Activated CD8-positive, alpha-beta memory T cell treated with anti-CD3 and anti-CD28 coated beads, Interleukin-2, amount 50 U/mL, for 4 hours (primary cell): Measurements from ENCODE around the gene PARN.
"Not testable (repeated sequence)": the region's sequence is repeated elsewhere in the genome, so short reads cannot be mapped to it uniquely, and the experiment has no call there.

Experiments
- DNase-seq: peaks from one replicate; pipeline ENCODE4 v3.0.0-alpha.2; 2020

The PARN gene

DNA sequence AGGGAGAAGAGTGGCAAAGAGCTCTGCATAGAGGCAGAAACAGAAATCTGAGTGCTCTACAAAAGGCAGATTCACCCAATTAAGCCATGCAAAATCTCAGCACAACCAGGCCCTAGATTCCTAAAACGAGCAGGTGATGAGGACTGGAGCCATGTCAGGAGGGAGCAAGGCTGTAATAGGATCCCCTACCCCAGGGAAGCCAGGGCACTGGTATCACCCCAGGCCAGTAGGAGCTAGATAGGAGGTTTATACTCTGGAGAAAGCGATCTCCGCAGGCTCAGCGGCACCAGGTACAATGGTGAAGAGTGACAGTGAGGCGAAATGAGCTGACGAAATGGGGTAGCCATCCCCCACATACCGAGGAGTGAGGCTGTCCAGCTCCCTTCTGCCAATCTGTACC is 171.5 kb downstream of the PARN start:
- DNase-seq = no peak

DNA sequence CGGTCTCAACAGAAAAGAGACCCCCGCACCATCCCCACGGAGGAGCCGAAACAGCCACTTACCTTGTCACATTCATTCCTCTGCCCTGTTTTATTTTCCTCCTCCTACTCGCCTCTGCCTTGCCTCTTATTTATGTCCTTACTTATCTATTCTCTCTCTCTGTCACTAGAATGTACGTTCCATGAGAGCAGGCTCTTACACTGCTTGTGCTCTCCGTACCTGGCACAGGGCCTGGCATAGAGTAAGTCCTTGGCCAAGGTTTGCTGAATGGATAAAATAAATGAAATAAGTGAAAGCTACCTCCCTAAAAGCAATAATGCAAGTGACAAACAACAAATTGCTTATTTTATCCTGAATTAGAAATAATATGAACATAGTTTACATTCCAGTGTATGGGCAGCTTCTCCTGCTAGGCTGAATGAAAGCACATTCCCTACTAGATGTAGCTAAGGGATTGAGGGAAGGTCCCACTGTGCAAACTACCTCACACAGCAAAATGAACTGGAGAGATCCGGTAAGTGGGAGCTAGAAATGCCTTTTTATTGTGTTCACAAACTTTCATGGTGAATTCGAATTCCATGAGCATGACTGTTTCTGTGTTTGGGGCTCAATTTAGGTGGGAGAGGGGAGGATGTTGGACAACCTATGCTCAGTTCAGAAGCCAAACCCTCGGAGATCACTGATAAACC is 173.1 kb downstream of the PARN start:
- DNase-seq = no peak

DNA sequence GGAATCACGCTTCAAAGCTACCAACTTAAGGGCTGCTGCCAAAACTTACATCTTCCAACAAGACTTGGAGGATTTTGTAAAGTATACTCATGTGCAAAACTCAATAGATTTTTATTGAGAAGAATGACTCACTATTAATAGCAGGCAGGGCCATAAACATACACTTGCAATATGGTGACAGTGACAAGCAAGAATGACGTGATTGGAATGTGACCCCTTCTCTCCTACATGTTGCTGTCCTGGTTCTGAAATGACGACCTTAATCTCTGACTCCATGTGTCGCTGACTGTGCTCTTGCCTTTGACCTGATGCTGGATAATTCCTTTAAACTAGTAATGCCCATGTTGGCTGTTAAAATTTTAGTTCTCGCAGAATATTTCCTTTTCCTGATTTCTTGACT is 174.5 kb downstream of the PARN start:
- DNase-seq = no peak

DNA sequence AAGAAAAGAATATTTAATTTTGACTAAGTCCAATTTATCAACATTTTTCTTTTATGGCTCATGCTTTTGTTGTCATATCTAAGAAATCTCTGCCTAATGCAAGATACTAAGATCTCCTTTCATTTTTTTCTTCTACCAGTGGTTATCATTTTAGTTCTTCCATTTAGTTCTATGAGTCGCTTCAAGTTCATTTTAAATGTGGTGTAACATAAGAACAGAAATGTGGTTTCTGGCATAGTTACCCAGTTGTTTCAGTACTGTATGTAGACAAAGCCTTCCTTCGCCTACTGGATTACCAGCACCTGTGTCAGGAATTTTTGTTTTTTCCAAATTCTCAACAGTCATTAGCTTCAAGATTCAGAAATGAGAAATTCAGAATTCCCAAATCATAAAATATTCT is 175.7 kb downstream of the PARN start:
- DNase-seq = no peak

DNA sequence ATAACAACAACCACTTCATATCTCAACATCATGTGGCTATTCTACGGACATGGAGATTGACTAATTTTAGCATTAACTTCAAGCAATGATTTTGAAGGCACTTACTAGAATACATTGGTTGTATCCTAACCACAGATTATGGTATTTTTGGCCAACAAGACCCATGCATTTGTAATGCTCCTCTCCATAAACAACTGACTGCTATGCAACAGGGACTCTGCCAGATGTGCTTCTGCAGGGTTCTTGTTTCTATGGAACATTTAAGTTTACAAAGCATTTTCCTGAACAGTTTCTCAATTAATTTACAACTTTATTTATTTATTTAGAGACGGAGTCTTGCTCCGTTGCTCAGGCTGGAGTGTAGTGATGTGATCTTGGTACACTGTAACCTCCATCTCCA is 178.0 kb downstream of the PARN start:
- no peak for DNase-seq

DNA sequence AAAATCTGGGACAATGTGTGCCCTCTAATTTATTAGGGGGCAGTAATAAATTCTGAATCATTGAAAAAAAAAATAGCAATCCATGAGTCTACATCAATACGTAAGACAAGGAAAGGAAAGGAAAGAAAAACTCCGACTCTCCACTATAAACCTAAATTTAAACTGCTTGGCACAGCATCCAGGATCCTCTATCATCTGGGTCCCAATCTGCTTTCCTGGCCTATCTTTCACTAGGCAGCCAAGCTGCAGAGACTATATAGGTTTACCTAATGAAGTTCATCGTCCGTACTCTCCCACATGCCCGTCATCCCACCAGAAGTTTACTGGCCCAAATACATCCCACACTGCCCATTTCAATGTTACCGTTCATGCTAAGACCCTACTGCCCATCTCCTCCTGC is 179.2 kb downstream of the PARN start:
- DNase-seq = no peak

DNA sequence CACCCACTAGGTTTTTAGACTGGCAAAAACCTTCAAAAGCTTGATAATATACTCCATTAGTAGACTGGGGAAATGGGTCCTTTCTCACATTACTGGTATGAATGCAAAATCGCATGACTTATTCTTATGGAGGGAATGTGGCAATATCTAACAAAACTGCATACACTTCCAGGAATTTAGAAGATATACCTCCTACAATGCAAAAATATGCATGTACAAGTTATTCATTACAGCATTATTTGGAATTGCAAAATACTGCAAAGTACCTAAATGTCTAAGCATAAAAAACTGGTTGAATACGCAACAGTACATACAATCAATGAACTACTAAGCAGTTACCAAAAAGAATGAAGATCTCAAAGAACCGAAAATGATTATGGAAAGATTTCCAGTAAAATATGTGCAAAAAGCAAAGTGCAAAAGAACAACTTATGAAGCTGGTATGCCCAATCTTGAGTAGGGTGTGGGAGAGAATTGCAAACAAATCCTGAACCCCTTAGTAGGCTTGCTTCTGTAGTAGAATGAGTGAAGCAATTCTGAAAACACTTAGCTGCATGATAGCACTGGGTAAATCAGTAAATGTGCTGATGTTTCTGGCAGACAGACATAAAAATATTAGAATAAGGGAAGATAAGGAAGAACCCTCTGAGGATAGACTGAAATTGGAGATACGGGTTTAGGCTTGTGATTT is 180.1 kb downstream of the PARN start:
- DNase-seq = no peak

DNA sequence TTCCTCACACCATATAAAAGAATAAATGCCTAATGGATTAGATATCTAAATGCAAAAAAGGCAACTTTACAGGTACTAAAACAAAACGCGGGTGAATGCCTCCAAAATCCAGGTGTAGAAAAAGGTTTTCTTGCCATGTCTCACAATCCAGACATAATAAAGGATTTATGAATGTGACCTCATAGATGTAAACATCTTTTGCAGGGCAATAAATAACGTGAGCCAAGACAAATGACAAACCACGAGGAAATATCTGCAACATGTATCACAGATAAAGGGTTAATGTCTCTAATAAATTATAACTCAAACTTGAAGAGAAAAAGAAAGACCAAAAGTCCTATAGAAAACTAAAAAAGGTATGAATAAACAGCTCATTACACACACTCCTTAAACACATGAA is 180.7 kb downstream of the PARN start:
- DNase-seq = no peak

DNA sequence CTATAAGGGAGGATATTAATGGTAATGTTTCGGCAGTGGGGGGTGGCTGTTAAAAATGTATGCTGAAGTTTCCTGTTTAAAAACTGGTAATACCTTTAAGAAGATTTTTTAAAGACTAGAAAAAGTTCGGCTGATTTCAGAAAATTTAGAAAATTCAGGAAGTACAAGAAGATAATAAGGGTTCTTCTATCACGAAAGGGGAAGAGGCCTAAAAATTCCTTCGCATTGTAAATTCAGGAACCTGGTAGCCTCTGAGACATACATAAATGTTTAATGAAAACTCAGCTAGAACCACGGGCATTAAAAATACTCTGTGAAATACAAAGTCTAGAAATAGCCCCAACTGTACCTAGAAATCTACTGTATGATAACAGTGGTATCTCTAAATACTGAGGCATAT is 181.2 kb downstream of the PARN start:
- no peak for DNase-seq

DNA sequence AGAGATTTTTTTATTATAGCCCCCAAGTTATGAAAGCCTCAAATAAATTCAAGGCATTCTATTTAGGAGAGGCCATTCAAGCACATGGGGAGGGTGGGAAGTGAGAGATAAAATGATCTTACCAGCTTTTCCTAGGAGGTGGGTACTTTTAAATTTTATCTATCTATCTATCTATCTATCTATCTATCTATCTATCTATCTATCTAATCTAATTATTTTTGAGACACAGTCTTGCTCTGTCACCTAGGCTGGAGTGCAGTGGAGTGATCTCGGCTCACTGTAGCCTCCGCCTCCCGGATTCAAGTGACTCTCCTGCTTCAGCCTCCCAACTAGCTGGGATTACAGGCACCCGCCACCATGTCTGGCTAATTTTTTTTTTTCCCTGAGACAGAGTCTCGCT is 182.3 kb downstream of the PARN start:
- no peak for DNase-seq

DNA sequence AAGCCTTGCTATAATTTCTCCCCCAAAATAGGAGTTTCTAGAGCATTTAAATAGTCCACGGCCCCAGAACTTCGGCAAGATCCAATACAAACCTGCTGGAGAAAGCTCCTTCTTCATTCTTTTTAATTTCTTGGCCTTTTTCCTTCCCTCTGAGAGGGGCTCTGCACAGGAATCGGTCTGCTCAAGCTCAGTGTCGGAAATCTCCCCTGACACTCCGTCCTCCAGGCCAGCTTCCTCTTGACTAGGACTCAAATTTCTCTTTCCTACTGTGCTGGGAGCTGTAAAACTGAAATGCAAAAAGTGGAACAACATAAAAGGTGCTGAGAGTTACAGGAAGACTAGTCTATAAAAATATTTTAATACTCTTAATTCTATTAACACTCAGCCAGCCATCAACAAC is 183.3 kb downstream of the PARN start:
- DNase-seq = no peak

DNA sequence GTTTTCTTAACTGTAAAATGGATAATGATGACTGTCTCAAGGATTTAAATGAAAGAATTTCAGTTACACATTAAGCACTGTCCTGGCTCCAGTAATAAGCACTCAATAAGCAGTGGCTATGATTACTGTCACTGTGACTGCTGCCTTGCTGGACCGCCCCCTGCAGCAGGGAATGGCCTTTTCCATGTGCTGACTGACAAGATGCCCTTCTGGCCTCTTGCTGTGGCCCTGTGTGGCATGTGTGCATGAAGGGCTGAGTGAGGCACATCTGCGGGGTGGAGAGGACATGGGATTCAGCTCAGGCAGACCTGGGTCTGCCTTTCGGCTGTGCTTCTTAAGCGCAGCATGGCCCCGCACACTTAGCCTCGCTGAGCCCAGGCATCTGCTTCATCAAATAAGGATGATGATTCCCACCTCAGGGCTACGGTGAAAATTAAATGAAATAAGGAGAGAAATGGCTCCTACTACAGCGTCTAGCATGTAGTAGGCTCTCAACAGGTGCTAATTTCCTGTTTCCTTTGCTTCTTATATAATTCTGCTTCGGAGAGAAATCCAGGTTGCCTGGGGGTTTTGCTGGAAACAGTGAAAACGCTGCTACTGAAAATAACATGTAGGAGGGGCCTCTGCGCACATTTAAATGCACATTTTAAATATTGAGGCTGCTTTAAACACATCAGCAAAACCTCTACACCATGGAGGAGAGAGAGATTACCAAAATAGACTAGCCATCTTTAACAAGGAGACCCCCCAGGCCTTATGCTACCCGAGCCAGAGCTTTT is 183.9 kb downstream of the PARN start:
- no peak for DNase-seq

DNA sequence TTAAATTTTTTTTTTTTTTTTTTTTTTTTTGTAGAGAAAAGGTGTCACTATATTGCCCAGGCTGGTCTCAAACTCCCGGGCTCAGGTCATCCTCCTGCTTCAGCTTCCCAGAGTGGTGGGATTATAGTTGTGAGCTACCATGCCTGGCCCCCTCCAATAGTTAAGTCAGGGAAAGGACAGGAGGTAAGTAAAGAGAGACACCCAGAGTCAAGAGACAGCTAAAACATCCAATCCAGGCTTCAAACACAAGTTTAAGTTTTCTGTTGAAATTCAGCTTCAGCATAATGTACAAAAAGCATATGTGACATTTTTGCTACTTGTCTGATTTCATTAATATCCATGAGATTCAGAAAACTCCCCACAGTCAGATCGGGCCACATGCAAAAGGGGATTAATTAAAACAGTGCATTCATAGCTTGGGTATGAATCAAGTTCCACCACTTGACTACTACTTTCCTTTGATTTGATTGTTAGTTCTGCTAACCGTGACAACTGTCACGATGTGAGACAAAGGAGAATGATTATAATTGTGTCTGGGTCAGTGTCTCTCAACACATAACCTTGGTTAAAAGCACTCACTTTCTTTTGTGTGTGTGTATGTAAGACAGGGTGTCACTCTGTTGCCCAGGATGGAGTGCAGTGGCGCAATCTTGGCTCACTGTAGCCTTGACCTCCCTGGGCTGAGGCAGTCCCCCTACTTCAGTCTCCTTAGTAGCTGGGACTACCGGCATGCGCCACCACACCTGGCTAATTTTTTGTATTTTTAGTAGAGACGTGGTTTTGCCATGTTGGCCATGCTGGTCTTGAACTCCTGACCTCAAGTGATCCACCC is 184.9 kb downstream of the PARN start:
- no peak for DNase-seq

DNA sequence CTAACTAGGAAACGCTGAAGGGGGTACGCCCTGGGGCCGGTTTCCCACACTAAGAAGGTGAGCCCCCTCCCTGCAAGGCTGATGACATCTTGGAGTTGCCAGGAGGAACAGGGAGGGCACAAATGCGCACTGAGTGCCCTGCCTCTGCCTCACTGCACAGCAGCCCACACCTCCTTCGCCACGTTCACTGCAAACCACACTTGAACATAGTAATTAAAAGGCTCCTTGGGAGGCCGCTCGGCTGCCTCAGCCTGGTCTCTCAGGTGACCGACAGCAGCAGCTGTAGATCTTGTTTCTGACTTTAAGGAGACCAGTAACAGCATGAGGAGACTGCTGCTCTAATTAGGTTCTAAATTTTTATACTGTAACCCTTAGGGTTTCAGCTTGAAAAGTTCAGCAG is 188.5 kb downstream of the PARN start:
- DNase-seq = not testable (repeated sequence)

DNA sequence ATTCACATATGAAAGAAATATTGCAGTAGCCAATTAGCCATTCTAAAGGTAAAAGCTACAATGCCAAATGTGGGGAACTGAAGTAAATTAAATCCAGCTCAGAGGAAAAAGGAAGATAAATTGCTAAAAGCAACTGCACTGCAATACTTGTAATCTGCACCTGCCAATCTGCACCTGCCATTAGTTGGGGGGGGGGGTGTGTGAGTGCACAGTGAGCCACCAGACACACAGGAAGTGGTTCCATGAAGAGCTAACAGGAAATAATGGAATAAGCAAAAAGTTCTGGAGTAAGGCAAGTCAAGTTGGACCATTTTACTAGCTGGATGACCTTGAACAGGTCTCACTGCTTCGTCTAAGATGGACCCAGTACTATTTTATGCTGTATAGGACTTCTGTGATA is 191.8 kb downstream of the PARN start:
- DNase-seq = no peak

DNA sequence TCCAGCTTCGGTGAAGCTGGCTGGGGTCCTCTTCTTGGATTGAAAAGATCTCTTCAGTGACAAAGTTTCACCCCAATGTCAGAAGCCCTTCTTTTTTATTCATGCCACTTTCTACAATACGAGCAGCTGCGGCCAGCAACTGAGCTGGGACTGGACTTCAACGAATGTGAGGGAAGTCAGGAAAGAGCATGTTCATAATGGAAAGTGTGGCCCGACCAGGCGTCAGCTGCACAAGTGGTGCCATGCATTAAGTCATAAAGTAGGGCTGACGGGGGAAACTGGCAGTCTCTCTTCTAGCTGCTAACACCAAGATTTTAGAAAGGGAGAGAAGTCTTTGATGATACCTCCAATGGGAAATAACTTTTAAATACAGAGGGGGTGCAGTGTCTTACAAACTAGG is 192.6 kb downstream of the PARN start:
- DNase-seq = no peak

DNA sequence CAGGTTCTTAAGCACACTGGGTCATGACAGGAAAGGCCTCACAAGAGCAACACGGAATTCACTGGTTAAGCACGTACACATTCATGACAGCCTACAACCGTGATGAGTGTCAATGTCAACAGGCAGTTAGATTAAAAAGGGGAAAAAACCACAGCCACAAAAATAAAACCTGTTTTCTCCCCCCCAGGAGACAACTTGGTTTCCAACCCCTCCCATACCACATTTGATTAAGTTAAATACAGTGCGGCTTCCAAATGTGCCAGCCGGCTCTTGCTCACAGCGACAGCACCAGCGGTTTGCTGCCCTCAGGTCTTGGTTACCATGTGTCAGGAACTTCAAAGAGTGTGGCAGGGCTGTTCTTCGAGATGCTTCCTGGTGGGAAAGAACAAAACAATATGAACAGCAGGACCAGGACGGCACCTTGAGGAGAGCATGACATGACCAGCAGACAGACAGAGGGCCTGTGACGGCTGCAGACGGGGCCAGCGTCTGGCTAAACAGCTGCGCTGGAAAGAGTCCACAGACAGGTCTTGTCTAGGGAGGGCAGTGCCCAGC is 193.6 kb downstream of the PARN start:
- peak; percentile 23 for DNase-seq

DNA sequence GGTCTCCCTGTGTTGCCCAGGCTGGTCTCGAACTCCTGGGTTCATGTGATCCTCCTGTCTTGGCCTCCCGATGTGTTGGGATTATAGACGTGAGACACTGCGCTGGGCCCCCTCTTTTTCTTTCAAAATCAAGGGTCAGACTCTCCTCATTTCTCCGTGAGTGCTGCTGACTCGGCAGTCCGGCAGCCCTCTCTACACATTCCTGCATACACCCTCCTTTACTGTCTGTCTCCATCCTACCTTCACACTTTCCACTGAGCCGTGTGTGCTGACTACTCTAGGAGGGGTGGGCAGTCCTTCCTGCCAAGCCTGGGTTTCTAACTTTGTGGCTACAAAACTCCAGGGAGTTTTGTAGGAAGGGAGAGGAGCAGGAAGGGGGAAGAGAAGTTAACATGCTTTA is 195.2 kb downstream of the PARN start:
- no peak for DNase-seq

DNA sequence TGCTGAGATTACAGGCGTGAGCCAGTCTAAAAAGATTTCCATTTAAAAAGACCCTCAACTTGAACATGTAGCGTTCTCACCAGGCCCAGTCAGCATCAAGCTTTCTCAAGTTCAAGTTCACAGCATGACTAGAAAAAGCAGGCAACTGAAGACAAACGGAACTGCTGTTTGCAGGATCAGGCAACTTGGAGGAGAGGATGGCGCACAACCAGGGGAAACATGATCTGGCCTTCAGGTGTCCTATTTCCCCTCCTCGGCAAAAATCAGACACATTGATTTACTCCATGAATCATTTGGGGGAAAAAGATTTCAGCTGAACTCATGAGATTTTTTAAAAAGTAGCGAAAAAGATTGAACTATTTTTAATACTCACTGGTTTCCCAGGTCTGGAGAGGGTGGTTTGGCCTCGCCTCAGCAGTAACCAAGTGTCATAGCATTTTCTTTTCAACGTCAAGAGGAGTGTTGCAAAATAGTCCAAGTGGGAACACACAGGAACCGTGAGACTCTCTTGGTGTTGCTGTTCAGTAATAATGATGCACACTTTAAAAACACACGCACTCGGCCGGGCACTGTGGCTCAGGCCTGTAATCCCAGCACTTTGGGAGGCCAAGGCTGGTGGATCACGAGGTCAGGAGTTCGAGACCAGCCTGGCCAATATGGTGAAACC is 201.0 kb downstream of the PARN start:
- DNase-seq = not testable (repeated sequence)

DNA sequence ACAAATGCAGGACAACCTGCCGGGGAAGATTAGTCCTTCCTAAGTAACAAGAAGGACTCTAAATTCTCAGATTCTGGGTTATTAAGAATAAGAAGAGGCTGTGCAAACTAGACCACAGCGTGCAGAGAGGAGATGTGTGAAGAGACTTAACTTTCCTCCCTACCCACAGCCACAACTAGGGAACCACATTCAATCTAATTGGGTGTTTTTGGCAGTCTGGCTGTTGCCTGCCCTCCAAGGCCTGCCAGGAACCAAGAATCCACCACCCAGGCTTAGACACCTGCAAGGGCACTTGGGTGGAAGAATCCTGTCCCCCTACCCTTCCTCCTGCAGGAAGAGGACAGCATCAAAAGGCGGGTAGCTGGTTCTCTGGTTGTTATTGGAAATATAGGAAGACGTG is 202.0 kb downstream of the PARN start:
- DNase-seq = no peak

DNA sequence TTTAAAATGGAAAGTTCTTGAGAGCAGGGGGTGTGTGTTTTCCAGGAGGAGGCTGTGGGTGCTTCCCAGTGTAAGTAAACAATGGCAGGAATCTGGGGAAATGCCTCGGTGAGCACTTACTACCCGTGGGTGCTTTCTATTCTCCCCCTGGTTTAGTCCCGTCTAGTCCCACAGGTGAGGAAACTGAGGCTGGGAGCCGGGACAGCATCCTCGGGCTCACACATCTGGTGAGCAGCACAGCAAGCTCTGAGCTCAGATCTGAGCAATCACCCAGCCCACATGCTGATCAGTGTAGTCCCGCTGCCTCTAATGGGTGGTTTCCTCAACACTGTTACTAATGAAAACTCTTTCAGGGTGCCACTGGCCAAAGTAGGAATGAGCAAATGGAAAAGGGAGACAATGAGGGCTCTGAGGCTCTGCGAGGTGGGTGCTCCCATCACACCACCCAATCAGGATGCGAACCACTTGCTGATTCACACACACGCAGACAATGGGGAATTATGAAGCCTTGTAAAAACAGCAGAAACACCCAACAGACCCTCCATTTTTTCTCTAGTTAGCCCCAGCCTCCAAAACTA is 202.6 kb downstream of the PARN start:
- no peak for DNase-seq

DNA sequence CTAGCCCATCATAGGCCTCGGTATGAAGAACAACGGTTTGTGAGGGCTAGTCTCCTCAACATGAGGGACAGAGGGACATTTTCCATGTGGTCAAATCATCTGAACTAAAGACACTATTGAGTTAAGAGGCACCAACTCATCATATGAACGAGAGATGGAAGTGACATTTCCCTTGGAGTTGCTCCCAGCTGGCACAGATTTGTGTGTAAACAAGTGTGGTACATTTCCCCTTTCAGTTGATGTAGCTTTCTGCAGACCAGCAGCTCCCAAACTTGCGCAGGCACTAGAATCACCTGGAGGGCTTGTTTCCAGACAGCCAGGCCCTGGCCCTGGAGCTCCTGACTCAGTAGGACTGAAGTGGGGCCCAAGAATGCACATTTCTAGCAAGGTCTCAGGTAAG is 205.5 kb downstream of the PARN start:
- DNase-seq = no peak
